ENCODE measurements around the gene ANO1.

ANO1 gene

DNA sequence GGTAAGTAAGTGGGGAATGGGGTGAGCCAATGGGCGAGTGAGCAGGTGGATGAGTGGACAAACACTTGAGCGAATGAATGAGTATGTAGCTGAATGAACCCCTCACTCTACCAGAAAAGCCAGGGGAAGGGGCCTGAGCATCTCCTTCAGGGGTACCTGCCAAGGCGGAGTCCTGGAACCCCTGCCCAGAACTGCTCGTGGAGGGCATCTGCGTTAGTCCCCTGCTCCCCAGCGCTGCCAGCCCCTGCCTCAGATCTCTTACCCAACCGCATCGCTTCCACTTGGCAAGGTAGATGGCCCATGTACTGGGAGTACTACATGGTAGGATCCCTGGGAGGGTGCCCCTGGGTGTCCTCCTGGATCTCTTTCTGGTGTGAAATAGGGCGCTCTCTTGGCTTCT is 7.4 kb upstream of the ANO1 start:
- TF ChIP-seq BACH2 (CRISPR knock-in tag; IDR thresholded peaks at IDR 0.05; ENCODE audit: borderline replicate concordance) (no peak), ESRRG (CRISPR knock-in tag; IDR thresholded peaks at IDR 0.05) (no peak), TCF4 (CRISPR knock-in tag; IDR thresholded peaks at IDR 0.05; ENCODE audit: borderline replicate concordance) (no peak), CSDC2 (CRISPR knock-in tag; IDR thresholded peaks at IDR 0.05) (no peak), TOX (CRISPR knock-in tag; IDR thresholded peaks at IDR 0.05; ENCODE audit: borderline replicate concordance) (no peak), ZFP30 (CRISPR knock-in tag; IDR thresholded peaks at IDR 0.05) (no peak), PPARA (CRISPR knock-in tag; IDR thresholded peaks at IDR 0.05; ENCODE audit: borderline replicate concordance) (no peak), ZC3H10 (CRISPR knock-in tag; IDR thresholded peaks at IDR 0.05) (no peak)
- TF ChIP-seq, protein P1, sequence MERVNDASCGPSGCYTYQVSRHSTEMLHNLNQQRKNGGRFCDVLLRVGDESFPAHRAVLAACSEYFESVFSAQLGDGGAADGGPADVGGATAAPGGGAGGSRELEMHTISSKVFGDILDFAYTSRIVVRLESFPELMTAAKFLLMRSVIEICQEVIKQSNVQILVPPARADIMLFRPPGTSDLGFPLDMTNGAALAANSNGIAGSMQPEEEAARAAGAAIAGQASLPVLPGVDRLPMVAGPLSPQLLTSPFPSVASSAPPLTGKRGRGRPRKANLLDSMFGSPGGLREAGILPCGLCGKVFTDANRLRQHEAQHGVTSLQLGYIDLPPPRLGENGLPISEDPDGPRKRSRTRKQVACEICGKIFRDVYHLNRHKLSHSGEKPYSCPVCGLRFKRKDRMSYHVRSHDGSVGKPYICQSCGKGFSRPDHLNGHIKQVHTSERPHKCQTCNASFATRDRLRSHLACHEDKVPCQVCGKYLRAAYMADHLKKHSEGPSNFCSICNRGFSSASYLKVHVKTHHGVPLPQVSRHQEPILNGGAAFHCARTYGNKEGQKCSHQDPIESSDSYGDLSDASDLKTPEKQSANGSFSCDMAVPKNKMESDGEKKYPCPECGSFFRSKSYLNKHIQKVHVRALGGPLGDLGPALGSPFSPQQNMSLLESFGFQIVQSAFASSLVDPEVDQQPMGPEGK (CRISPR knock-in tag; IDR thresholded peaks at IDR 0.05; ENCODE audit: borderline replicate concordance) = no peak
- TF ChIP-seq, protein P2, sequence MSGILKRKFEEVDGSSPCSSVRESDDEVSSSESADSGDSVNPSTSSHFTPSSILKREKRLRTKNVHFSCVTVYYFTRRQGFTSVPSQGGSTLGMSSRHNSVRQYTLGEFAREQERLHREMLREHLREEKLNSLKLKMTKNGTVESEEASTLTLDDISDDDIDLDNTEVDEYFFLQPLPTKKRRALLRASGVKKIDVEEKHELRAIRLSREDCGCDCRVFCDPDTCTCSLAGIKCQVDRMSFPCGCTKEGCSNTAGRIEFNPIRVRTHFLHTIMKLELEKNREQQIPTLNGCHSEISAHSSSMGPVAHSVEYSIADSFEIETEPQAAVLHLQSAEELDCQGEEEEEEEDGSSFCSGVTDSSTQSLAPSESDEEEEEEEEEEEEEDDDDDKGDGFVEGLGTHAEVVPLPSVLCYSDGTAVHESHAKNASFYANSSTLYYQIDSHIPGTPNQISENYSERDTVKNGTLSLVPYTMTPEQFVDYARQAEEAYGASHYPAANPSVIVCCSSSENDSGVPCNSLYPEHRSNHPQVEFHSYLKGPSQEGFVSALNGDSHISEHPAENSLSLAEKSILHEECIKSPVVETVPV (CRISPR knock-in tag; IDR thresholded peaks at IDR 0.05) = no peak
- no peak for ATAC-seq

DNA sequence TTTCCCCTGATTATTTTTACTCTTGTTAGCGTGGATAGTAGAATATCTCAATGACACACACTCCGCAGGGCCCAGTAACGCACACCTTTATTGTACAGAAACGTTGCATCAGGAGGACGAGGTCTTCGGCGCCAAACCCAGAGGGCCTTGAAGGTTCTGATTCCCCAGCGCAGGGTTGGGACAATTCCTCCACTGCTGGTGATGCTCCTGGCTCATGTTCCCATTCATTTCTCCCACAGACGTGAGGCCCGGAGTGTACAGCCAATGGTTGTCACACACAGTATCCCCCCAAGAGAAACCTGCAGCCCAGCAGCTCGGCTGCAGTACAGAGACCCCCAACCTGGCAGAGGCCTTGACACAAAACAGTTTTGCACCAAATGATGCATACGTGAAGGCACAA is 6.1 kb upstream of the ANO1 start:
- TF ChIP-seq TOX (CRISPR knock-in tag; IDR thresholded peaks at IDR 0.05; ENCODE audit: borderline replicate concordance) = no peak
- TF ChIP-seq TCF4 (CRISPR knock-in tag; IDR thresholded peaks at IDR 0.05; ENCODE audit: borderline replicate concordance) = no peak
- TF ChIP-seq ZFP30 (CRISPR knock-in tag; IDR thresholded peaks at IDR 0.05) = no peak
- TF ChIP-seq ZNF70 (CRISPR knock-in tag; IDR thresholded peaks at IDR 0.05) = no peak
- no peak for TF ChIP-seq ZC3H10 (CRISPR knock-in tag; IDR thresholded peaks at IDR 0.05)
- no peak for TF ChIP-seq ZFP3 (CRISPR knock-in tag; IDR thresholded peaks at IDR 0.05)
- TF ChIP-seq, protein P2 (CRISPR knock-in tag; IDR thresholded peaks at IDR 0.05) = no peak
- TF ChIP-seq, protein P3, sequence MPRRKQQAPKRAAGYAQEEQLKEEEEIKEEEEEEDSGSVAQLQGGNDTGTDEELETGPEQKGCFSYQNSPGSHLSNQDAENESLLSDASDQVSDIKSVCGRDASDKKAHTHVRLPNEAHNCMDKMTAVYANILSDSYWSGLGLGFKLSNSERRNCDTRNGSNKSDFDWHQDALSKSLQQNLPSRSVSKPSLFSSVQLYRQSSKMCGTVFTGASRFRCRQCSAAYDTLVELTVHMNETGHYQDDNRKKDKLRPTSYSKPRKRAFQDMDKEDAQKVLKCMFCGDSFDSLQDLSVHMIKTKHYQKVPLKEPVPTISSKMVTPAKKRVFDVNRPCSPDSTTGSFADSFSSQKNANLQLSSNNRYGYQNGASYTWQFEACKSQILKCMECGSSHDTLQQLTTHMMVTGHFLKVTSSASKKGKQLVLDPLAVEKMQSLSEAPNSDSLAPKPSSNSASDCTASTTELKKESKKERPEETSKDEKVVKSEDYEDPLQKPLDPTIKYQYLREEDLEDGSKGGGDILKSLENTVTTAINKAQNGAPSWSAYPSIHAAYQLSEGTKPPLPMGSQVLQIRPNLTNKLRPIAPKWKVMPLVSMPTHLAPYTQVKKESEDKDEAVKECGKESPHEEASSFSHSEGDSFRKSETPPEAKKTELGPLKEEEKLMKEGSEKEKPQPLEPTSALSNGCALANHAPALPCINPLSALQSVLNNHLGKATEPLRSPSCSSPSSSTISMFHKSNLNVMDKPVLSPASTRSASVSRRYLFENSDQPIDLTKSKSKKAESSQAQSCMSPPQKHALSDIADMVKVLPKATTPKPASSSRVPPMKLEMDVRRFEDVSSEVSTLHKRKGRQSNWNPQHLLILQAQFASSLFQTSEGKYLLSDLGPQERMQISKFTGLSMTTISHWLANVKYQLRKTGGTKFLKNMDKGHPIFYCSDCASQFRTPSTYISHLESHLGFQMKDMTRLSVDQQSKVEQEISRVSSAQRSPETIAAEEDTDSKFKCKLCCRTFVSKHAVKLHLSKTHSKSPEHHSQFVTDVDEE (CRISPR knock-in tag; IDR thresholded peaks at IDR 0.05) = no peak
- no peak for TF ChIP-seq OSR1 (CRISPR knock-in tag; IDR thresholded peaks at IDR 0.05)
- TF ChIP-seq ARNTL (CRISPR knock-in tag; IDR thresholded peaks at IDR 0.05; ENCODE audit: borderline replicate concordance, low read depth) = no peak
- TF ChIP-seq ZNF8 (CRISPR knock-in tag; IDR thresholded peaks at IDR 0.05) = no peak
- TF ChIP-seq, protein P1 (CRISPR knock-in tag; IDR thresholded peaks at IDR 0.05; ENCODE audit: borderline replicate concordance) = no peak
- no peak for TF ChIP-seq GLIS3 (CRISPR knock-in tag; IDR thresholded peaks at IDR 0.05)
- TF ChIP-seq SNAI2 (CRISPR knock-in tag; IDR thresholded peaks at IDR 0.05) = no peak
- TF ChIP-seq BACH2 (CRISPR knock-in tag; IDR thresholded peaks at IDR 0.05; ENCODE audit: borderline replicate concordance) = no peak
- TF ChIP-seq CSDC2 (CRISPR knock-in tag; IDR thresholded peaks at IDR 0.05) = no peak
- TF ChIP-seq ISL1 (CRISPR knock-in tag; IDR thresholded peaks at IDR 0.05) = no peak
- TF ChIP-seq ESRRG (CRISPR knock-in tag; IDR thresholded peaks at IDR 0.05) = no peak
- no peak for TF ChIP-seq PPARA (CRISPR knock-in tag; IDR thresholded peaks at IDR 0.05; ENCODE audit: borderline replicate concordance)
- TF ChIP-seq, protein P4, sequence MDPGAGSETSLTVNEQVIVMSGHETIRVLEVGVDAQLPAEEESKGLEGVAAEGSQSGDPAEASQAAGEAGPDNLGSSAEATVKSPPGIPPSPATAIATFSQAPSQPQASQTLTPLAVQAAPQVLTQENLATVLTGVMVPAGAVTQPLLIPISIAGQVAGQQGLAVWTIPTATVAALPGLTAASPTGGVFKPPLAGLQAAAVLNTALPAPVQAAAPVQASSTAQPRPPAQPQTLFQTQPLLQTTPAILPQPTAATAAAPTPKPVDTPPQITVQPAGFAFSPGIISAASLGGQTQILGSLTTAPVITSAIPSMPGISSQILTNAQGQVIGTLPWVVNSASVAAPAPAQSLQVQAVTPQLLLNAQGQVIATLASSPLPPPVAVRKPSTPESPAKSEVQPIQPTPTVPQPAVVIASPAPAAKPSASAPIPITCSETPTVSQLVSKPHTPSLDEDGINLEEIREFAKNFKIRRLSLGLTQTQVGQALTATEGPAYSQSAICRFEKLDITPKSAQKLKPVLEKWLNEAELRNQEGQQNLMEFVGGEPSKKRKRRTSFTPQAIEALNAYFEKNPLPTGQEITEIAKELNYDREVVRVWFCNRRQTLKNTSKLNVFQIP (CRISPR knock-in tag; IDR thresholded peaks at IDR 0.05; ENCODE audit: borderline replicate concordance, low read depth) = no peak
- ATAC-seq = no peak

Data from SK-N-SH treated with all-trans-retinoic acid at 6 μM for 48 hours (cell line).